ENCODE measurements around the gene USP31.

DNA sequence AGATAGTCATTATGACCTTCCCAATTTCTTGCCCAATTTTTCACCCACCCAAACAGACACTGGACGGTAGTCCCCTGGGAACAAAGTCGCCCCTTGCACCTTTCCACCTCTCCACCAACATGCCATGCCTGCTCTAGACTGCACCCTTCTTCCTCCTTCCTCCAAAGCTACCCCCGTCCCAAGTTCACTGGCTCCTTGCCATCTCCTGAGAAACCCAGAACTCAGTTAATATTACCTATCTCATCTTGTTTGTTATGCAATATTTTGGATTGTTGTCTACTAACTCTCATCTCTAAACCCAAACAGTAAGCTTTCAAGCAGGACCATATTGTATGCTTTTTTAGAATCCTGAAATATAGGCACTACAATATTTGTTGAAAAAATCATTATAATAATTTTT, 63.3 kb downstream of the USP31 start:
- no peak for TF ChIP-seq POLR2A (IDR thresholded peaks at IDR 0.05)
- TF ChIP-seq, protein P1, sequence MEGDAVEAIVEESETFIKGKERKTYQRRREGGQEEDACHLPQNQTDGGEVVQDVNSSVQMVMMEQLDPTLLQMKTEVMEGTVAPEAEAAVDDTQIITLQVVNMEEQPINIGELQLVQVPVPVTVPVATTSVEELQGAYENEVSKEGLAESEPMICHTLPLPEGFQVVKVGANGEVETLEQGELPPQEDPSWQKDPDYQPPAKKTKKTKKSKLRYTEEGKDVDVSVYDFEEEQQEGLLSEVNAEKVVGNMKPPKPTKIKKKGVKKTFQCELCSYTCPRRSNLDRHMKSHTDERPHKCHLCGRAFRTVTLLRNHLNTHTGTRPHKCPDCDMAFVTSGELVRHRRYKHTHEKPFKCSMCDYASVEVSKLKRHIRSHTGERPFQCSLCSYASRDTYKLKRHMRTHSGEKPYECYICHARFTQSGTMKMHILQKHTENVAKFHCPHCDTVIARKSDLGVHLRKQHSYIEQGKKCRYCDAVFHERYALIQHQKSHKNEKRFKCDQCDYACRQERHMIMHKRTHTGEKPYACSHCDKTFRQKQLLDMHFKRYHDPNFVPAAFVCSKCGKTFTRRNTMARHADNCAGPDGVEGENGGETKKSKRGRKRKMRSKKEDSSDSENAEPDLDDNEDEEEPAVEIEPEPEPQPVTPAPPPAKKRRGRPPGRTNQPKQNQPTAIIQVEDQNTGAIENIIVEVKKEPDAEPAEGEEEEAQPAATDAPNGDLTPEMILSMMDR (IDR thresholded peaks at IDR 0.05): no peak
